ENCODE measurements around the gene CAMSAP2. TPM values are rescaled to one million over a fixed set of nuclear protein-coding genes. Genes with fewer than 3 reads are reported as not detected.

Gene CAMSAP2
- total and polyA plus RNA-seq, 2 of the 8 experiments (the other 6 are each of a cell fraction or from before 2014, with no cell fraction given): 4.2 to 27.6 TPM

DNA sequence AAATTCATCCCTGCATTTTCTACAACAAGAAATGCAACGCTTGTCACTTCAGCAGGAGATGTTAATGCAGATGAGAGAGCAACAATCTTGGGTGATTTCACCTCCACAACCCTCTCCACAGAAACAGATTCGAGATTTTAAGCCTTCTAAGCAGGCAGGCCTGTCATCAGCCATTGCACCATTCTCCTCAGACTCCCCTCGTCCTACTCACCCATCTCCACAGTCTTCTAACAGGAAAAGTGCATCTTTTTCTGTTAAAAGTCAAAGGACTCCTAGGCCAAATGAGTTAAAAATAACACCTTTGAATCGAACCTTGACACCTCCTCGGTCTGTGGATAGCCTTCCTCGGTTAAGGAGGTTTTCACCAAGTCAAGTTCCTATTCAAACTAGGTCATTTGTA, 110.7 kb downstream of the CAMSAP2 start (continued):
- TF ChIP-seq, protein P1, sequence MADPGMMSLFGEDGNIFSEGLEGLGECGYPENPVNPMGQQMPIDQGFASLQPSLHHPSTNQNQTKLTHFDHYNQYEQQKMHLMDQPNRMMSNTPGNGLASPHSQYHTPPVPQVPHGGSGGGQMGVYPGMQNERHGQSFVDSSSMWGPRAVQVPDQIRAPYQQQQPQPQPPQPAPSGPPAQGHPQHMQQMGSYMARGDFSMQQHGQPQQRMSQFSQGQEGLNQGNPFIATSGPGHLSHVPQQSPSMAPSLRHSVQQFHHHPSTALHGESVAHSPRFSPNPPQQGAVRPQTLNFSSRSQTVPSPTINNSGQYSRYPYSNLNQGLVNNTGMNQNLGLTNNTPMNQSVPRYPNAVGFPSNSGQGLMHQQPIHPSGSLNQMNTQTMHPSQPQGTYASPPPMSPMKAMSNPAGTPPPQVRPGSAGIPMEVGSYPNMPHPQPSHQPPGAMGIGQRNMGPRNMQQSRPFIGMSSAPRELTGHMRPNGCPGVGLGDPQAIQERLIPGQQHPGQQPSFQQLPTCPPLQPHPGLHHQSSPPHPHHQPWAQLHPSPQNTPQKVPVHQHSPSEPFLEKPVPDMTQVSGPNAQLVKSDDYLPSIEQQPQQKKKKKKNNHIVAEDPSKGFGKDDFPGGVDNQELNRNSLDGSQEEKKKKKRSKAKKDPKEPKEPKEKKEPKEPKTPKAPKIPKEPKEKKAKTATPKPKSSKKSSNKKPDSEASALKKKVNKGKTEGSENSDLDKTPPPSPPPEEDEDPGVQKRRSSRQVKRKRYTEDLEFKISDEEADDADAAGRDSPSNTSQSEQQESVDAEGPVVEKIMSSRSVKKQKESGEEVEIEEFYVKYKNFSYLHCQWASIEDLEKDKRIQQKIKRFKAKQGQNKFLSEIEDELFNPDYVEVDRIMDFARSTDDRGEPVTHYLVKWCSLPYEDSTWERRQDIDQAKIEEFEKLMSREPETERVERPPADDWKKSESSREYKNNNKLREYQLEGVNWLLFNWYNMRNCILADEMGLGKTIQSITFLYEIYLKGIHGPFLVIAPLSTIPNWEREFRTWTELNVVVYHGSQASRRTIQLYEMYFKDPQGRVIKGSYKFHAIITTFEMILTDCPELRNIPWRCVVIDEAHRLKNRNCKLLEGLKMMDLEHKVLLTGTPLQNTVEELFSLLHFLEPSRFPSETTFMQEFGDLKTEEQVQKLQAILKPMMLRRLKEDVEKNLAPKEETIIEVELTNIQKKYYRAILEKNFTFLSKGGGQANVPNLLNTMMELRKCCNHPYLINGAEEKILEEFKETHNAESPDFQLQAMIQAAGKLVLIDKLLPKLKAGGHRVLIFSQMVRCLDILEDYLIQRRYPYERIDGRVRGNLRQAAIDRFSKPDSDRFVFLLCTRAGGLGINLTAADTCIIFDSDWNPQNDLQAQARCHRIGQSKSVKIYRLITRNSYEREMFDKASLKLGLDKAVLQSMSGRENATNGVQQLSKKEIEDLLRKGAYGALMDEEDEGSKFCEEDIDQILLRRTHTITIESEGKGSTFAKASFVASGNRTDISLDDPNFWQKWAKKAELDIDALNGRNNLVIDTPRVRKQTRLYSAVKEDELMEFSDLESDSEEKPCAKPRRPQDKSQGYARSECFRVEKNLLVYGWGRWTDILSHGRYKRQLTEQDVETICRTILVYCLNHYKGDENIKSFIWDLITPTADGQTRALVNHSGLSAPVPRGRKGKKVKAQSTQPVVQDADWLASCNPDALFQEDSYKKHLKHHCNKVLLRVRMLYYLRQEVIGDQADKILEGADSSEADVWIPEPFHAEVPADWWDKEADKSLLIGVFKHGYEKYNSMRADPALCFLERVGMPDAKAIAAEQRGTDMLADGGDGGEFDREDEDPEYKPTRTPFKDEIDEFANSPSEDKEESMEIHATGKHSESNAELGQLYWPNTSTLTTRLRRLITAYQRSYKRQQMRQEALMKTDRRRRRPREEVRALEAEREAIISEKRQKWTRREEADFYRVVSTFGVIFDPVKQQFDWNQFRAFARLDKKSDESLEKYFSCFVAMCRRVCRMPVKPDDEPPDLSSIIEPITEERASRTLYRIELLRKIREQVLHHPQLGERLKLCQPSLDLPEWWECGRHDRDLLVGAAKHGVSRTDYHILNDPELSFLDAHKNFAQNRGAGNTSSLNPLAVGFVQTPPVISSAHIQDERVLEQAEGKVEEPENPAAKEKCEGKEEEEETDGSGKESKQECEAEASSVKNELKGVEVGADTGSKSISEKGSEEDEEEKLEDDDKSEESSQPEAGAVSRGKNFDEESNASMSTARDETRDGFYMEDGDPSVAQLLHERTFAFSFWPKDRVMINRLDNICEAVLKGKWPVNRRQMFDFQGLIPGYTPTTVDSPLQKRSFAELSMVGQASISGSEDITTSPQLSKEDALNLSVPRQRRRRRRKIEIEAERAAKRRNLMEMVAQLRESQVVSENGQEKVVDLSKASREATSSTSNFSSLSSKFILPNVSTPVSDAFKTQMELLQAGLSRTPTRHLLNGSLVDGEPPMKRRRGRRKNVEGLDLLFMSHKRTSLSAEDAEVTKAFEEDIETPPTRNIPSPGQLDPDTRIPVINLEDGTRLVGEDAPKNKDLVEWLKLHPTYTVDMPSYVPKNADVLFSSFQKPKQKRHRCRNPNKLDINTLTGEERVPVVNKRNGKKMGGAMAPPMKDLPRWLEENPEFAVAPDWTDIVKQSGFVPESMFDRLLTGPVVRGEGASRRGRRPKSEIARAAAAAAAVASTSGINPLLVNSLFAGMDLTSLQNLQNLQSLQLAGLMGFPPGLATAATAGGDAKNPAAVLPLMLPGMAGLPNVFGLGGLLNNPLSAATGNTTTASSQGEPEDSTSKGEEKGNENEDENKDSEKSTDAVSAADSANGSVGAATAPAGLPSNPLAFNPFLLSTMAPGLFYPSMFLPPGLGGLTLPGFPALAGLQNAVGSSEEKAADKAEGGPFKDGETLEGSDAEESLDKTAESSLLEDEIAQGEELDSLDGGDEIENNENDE (IDR thresholded peaks at IDR 0.05; ENCODE audit: insufficient replicate concordance, low read length): no peak
- TF ChIP-seq MAFK (IDR thresholded peaks at IDR 0.05; ENCODE audit: low read depth, low read length): no peak
